ENCODE data around the gene PWWP2B.

DNA sequence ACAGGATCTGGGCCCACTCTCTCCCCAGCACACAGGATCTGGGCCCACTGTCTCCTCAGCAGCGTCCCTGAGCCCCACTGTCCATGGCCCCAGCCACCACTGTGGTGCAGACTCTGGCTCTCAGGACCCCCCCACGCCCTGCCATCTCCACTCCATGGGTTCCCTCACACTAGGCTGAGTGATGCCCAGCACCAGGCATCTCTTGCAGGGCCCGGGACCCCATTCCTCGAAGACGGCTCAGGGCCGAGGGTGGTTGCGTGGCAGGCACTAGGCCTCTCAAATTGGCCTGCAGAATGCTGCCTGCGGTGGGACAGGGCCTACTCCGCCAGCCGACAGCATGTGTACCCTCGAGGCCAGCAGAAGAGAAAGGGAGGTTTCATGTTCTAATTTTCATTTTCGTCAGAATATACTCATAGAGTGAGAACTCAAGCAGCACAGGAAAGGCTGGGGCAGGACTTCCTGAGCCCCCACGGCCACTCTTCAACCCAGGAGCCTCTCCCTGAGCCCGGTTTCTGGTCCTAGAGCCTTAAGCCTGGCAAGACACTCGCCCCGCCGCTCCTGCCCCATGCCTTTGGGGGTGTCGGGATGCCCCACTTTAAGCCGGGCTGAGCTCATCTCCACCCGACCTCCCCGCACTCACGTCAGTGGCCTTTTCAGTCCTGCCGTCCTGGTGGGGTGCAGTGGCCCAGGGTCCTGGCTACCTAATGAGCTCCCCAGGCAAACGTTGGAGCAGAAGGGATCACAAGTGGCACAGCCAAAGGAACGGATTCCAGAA is 44.0 kb downstream of the PWWP2B start:
- TF ChIP-seq ZNF274 (IDR thresholded peaks at IDR 0.05; ENCODE audit: borderline replicate concordance, extremely low read depth, low read length) (no peak), POLR2A (IDR thresholded peaks at IDR 0.05; ENCODE audit: control extremely low read depth in 1 of 2, low read depth in 2 of 2, low read length in 2 of 2) (no peak), CBX5 (IDR thresholded peaks at IDR 0.05; ENCODE audit: low read depth, low read length) (no peak), CTBP2 (IDR thresholded peaks at IDR 0.05; ENCODE audit: borderline replicate concordance, insufficient read depth, insufficient read length, low read length) (no peak), SP2 (IDR thresholded peaks at IDR 0.05; ENCODE audit: low read length) (no peak), POLR2AphosphoS5 (IDR thresholded peaks at IDR 0.05; ENCODE audit: low read depth, low read length) (no peak), CEBPB (IDR thresholded peaks at IDR 0.05; ENCODE audit: low read depth, low read length) (no peak), RNF2 (IDR thresholded peaks at IDR 0.05; ENCODE audit: borderline replicate concordance, low read depth, low read length, missing control alignments, poor library complexity, severe bottlenecking) (no peak), EZH2 (IDR thresholded peaks at IDR 0.05; ENCODE audit: low read depth, low read length, severe bottlenecking) (no peak)
- TF ChIP-seq, protein P1, sequence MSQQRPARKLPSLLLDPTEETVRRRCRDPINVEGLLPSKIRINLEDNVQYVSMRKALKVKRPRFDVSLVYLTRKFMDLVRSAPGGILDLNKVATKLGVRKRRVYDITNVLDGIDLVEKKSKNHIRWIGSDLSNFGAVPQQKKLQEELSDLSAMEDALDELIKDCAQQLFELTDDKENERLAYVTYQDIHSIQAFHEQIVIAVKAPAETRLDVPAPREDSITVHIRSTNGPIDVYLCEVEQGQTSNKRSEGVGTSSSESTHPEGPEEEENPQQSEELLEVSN (IDR thresholded peaks at IDR 0.05): no peak
- TF ChIP-seq, protein P2, sequence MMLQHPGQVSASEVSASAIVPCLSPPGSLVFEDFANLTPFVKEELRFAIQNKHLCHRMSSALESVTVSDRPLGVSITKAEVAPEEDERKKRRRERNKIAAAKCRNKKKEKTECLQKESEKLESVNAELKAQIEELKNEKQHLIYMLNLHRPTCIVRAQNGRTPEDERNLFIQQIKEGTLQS (IDR thresholded peaks at IDR 0.05; ENCODE audit: insufficient read depth, low read depth, low read length): no peak
- TF ChIP-seq, protein P3, sequence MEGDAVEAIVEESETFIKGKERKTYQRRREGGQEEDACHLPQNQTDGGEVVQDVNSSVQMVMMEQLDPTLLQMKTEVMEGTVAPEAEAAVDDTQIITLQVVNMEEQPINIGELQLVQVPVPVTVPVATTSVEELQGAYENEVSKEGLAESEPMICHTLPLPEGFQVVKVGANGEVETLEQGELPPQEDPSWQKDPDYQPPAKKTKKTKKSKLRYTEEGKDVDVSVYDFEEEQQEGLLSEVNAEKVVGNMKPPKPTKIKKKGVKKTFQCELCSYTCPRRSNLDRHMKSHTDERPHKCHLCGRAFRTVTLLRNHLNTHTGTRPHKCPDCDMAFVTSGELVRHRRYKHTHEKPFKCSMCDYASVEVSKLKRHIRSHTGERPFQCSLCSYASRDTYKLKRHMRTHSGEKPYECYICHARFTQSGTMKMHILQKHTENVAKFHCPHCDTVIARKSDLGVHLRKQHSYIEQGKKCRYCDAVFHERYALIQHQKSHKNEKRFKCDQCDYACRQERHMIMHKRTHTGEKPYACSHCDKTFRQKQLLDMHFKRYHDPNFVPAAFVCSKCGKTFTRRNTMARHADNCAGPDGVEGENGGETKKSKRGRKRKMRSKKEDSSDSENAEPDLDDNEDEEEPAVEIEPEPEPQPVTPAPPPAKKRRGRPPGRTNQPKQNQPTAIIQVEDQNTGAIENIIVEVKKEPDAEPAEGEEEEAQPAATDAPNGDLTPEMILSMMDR (IDR thresholded peaks at IDR 0.05; ENCODE audit: control extremely low read depth in 1 of 3, insufficient read depth in 1 of 3, low read depth in 1 of 3, low read length in 3 of 3): no peak
- TF ChIP-seq, protein P4, sequence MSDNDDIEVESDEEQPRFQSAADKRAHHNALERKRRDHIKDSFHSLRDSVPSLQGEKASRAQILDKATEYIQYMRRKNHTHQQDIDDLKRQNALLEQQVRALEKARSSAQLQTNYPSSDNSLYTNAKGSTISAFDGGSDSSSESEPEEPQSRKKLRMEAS (IDR thresholded peaks at IDR 0.05): no peak

Data from H1 (cell line).